ENCODE measurements around the gene LGALS16.
"Not testable (repeated sequence)": the region's sequence is repeated elsewhere in the genome, so short reads cannot be mapped to it uniquely, and the experiment has no call there.

LGALS16 gene

DNA sequence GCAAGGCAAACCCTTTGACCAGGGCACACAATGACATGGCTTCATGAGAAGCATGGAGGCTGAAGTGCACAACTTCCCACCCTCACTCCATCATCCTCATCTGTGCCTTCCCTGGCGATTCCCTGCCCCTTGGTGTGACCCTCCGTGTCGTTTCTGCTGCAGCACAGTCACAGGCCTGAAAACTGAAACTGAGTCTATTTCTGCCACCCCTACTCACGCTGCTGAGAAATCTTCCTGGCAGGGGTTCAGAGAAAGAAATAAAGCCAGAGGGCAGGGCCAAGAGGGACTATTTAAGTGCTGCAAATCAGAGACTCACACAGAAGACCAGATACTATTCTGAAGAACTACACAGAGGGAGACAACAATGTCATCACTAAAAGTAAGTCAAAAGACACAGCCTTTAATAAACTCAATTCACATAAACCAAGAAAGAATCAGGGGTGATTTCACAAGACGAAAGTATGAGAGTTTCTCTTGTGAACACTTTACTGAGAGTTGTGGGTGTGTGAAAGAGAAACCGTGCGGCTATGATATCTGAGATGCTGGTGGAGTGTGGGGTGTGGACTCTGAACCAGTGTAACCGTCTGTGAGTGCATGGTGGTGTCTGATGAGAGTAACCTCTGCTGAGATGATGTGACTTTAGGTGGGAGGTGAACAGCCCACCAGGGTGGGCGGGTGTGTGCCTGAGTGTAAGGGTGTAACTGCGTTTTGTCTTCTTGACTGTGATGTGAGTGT, 23.5 kb downstream of the LGALS16 start:
- DNase-seq = peak; percentile 52

- no peak for DNase-seq
Measured at GRCh38 chr19:39679791-39680168, 24.1 kb downstream of the LGALS16 start.

DNA sequence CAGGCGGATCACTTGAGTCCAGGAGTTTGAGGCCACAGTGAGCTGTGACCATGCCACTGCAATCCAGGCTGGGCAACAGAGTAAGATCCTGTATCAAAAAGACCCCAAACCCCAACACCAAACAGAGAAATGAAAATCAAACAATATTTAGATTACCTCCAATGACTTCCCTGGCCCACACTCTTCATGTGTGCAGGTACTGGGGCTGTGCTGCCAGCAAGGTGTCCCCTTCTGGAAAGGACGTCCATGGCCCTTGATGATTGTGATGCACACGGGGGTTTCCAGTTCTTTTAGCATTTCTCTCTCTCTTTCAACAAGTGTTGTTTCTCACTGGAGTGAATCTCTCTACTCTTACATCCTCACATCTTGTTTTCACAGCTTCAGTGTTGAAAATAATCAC, 24.9 kb downstream of the LGALS16 start:
- DNase-seq = no peak

DNA sequence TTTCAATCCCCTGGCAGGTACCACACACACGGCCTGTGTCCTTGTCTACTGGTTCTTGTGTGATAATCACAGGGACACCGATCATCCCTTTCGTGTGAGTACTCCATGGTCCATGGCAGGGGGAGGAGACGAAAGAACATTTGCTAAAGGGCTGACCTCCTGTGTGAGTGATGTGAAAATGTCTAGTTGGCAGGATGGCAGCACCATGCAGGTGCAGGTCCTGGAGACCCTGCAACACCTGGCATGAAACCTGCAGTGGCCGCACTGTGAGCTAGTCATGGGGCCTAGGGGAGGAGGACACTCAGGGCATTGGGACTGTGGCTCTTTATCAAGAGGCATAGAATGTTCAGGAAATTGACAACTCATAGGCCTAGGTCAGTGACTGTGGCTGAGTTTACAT, 25.7 kb downstream of the LGALS16 start:
- no peak for DNase-seq

- no peak for DNase-seq
Measured at GRCh38 chr19:39684267-39684666, 28.6 kb downstream of the LGALS16 start.

- DNase-seq = peak; percentile 10
Measured at GRCh38 chr19:39686739-39687138, 31.0 kb downstream of the LGALS16 start.

DNA sequence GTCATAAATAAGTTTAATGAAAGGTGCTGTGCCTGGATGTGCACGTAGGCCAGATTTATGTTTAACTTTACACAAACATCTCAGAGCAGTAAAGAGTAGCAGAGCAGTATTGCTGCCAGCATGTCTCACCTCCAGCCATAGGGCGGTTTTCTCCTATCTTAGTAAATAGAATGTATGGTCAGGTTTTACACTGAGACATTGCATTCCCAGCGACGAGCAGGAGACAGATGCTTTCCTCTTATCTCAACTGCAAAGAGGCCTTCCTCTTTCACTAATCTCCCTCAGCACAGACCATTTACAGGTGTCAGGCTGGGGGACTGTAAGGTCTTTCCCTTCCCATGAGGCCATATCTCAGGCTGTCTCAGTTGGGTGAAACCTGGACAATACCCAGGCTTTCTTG, 32.9 kb downstream of the LGALS16 start:
- not testable (repeated sequence) for DNase-seq

DNA sequence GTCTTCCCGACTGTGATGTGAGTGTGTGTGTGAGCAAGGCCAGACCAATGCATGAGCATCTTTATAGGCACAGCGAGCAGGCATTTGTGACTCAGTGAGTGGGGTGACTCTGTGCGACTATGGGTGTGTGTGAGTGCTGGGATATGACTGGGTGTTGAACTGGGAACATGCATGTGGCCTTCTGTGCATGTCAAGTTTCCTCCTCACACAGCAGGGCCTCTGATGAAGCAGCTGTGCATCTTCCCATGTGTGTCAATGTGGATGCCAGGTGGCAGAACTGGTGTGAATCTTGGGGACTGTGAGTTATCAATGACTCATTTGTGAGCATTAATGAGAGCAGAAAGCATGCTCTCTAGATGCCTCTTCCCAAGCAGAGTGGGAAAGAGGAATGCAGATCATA, 36.5 kb downstream of the LGALS16 start:
- no peak for DNase-seq

GRCh38 chr19:39692822-39693221, 37.1 kb downstream of the LGALS16 start:
- DNase-seq = no peak

GRCh38 chr19:39695759-39696158, 40.0 kb downstream of the LGALS16 start:
- no peak for DNase-seq

GRCh38 chr19:39696387-39696786, 40.7 kb downstream of the LGALS16 start:
- DNase-seq = no peak

DNA sequence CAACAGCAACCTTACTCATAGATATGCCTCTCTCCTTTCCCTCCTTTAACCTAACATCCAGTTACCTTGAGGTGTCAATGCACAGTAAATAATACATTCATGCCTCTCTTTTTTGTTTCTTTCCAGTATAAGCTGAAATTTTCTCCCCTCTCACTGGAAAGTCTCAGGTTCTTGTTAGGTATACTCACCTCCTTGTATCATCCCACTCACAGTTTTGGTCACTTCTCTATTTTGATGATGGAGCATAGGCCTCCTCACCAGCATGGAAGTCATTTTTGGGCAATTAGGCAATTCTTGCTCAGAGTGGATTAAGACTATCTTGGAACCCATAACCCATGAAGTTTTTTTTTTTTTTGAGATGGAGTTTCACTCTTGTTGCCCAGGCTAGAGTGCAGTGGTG, 42.8 kb downstream of the LGALS16 start:
- no peak for DNase-seq

DNA sequence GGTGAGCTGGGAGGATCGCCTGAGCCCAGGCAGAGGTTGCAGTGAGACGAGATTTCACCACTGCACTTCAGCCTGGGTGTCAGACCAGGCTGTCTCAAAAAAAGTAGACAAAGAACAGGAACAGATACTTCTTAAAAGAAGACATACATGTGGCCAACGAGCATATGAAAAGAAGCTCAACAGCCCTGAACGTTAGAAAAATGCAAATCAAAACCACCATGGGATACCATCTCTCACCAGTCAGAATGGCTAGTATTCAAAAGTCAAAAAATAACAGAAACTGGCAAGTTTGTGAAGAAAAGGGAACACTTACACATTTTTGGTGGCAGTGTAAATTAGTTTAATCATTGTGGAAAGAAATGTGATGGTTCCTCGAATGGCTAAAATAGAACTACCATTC, 45.6 kb downstream of the LGALS16 start:
- no peak for DNase-seq

- DNase-seq = no peak
Measured at GRCh38 chr19:39704181-39705044, 48.7 kb downstream of the LGALS16 start, which contains the start of gene LGALS14. Gene LGALS14 (plus strand): TSS chr19:39704481. CDS start chr19:39704529, 48 bp downstream.

GRCh38 chr19:39705578-39706188, 50.0 kb downstream of the LGALS16 start:
- DNase-seq = peak; percentile 50

GRCh38 chr19:39708594-39708993, 52.9 kb downstream of the LGALS16 start:
- no peak for DNase-seq

DNA sequence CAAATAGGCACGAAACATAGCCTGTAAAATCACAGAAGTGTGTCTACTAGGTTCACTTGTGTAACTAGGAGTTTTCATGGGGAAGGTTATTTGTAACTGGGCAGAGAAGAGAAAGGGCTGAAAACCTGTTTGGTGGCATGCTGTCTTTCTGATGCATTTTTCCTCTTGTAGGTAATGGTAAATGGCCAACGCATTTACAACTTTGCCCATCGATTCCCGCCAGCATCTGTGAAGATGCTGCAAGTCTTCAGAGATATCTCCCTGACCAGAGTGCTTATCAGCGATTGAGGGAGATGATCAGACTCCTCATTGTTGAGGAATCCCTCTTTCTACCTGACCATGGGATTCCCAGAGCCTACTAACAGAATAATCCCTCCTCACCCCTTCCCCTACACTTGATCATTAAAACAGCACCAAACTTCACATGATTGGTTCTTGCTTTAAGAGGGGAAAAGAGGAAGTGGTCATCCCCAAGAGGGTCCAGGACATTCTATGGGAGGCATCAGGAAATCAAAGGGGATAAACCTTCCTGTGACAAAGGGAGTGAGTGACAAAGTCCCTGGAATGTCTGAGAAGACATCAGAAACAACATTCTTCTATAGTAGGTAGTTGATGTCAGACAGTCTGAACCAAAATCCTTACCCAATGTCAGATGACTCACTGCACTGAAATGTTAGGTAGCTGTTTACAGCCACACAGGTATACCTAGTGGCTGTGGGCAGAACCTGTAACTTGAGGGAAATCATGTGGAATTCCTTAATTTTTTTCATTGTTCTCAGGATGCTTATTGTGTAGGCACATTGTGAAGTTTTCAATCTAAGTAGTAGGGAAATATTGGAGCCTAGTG, 53.5 kb downstream of the LGALS16 start:
- no peak for DNase-seq

All from suppressor macrophage treated with lipopolysaccharide for 4 hours (primary cell).